ENCODE data around the gene AFAP1. TPM values are rescaled to one million over a fixed set of nuclear protein-coding genes. Genes with fewer than 3 reads are reported as not detected.

The AFAP1 gene
- total and polyA plus RNA-seq, 2 of the 8 experiments (the other 6 are each of a cell fraction or from before 2014, with no cell fraction given), result 3.6 to 18.2 TPM

Other genes starting within 250 kb of the AFAP1 start
- gene ABLIM2, start 219.0 kb upstream of the AFAP1 start, total RNA-seq (2021; fragmentation: NEBNext Ultra II Directional; extraction: Animal tissue kit (Norgen Biotek cat#: 25700)), result 2.8 and 3.0 TPM in 2 replicates
- gene ABLIM2, start 219.0 kb upstream of the AFAP1 start, polyA plus RNA-seq (2011; rRNA removed), result 3.0 TPM in 2 replicates

Measured in H1 (cell line).